Natural killer cell (primary cell): ENCODE results near the gene ENPP7. TPM values are rescaled to one million over a fixed set of nuclear protein-coding genes. Genes with fewer than 3 reads are reported as not detected.

Experiments
- ATAC-seq, 3 donors: fragments of 150-1000 bp in 2 of 3; fragments of 200-7000 bp in 1 of 3; cut with Tn5 transposase; 1 replicate in 1 of 3; 2 replicates in 2 of 3; pipeline ENCODE4 v1.10.0; 2021; ENCODE audit warnings: mild to moderate bottlenecking in 2 of 3, moderate library complexity in 2 of 3
- DNase-seq, 2 donors: peaks; one replicate each; pipeline versions ENCODE4 v3.0.0 to v3.0.0-alpha.2; 2013 to 2021; ENCODE audit warnings: mixed read lengths in 1 of 2
- H3K27ac ChIP-seq: one replicate; pipeline ENCODE4 v1.5.1; 2013; ENCODE audit warnings: mild to moderate bottlenecking, low read length
- H3K27me3 ChIP-seq: one replicate; pipeline ENCODE4 v1.6.1; 2013; ENCODE audit warnings: low read length; ENCODE audit not compliant: control insufficient read depth, insufficient read depth
- H3K36me3 ChIP-seq: one replicate; pipeline ENCODE4 v1.6.1; 2013; ENCODE audit warnings: low read length; ENCODE audit not compliant: control insufficient read depth, insufficient read depth
- H3K4me1 ChIP-seq: one replicate; pipeline ENCODE4 v1.6.1; 2013; ENCODE audit warnings: low read length; ENCODE audit not compliant: control insufficient read depth, insufficient read depth
- H3K4me3 ChIP-seq: one replicate; pipeline ENCODE4 v1.5.1; 2013; ENCODE audit warnings: low read length
- H3K9me3 ChIP-seq: one replicate; pipeline ENCODE4 v1.6.1; 2013; ENCODE audit warnings: low read length; ENCODE audit not compliant: control insufficient read depth, insufficient read depth
- H3K27ac Mint-ChIP-seq, 2 donors: one replicate each; pipeline ENCODE4 v1.8.0; 2022; ENCODE audit warnings: mild to moderate bottlenecking in 2 of 2, mixed read lengths in 2 of 2, moderate library complexity in 1 of 2
- H3K27me3 Mint-ChIP-seq, 2 donors: one replicate each; pipeline ENCODE4 v1.8.0; 2022; ENCODE audit warnings: low read depth in 2 of 2, mixed read lengths in 2 of 2
- H3K36me3 Mint-ChIP-seq: one replicate; pipeline ENCODE4 v1.8.0; 2022; ENCODE audit warnings: mixed read lengths
- H3K4me1 Mint-ChIP-seq, 2 donors: one replicate each; pipeline ENCODE4 v1.8.0; 2022; ENCODE audit warnings: mixed read lengths in 2 of 2
- H3K4me3 Mint-ChIP-seq: one replicate; pipeline ENCODE4 v1.8.0; 2022; ENCODE audit warnings: mild to moderate bottlenecking, moderate library complexity, mixed read lengths
- H3K9me3 Mint-ChIP-seq, 2 donors: one replicate each; pipeline ENCODE4 v1.8.0; 2022; ENCODE audit warnings: mixed read lengths in 2 of 2
- WGBS: methylation state at CpG from one replicate; pipeline ENCODE4 v1.1.7; 2013; ENCODE audit warnings: missing lambda C conversion rate; ENCODE audit not compliant: insufficient coverage; 5-methylcytosine and 5-hydroxymethylcytosine counted together
- intact Hi-C: fragments of 100-400 bp; cut with micrococcal nuclease; formaldehyde crosslinking; loops from one replicate; pipeline ENCODE4 v1.14.2; 2022
- total RNA-seq, 4 donors: library from RNA; stranded (reverse); fragments of 120-200 nt in 1 of 4; gene quantifications; one replicate each; pipeline versions ENCODE4 v1.2.3 to v1.2.4, GENCODE V29; 2013 to 2022
- TF ChIP-seq, protein P1 (sequence below): fragments of 200-600 bp; IDR thresholded peaks from one replicate; pipeline ENCODE4 v1.8.0; 2022; ENCODE audit warnings: antibody characterized with exemption

Gene ENPP7
- total RNA-seq, 3 donors from 2014 or later (not counting 1 experiment from before 2014, with no cell fraction given) = 0.95 TPM; not detected in 2

DNA sequence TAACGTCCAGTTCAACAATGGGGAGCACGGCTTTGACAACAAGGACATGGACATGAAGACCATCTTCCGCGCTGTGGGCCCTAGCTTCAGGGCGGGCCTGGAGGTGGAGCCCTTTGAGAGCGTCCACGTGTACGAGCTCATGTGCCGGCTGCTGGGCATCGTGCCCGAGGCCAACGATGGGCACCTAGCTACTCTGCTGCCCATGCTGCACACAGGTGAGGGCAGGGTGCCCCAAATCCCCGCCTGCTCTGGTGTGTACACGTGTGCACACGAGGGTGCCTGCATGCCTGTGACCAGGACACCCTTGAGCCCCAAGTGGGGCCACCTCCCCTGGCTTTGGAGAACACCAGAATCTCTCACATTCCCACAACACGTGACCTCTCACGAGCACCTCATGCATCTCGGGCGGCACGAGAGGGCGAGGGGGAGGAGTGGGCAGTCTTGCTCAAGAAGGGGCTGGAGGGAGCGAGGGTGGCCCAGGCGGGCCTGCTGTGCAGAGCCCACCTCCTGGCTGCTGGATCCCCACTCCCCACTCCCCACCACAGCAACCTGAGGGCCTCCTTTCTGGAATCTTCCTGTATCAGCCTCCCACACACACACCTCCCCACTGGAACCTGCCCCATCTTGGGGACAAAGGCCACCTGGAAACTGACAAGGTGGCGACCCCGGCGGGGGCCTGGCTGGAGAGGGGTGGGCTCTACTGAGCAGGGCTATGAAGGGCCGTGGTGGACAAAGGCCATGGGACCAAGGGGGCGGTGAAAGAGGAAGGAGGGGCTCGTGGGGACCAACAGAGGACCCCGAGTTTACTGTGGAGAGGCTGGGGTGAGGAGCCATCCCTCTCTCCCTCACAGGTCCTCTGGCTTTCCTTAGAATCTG lies 6.5 kb downstream of the ENPP7 start:
- Mint-ChIP-seq H3K27ac (no peak overlapping the region), H3K9me3 (no peaks in the 10 kb centered on the region), H3K4me3 (no peak overlapping the region), H3K27me3 (peaks cover 22 to 23% of the 10 kb centered on the region in 2 donors), H3K4me1 (peaks cover 9 to 18% of the 10 kb centered on the region in 2 donors), H3K36me3 (no peaks in the 10 kb centered on the region)
- no peaks in the 10 kb centered on the region for H3K9me3 ChIP-seq
- peaks cover 20% of the 10 kb centered on the region for H3K4me1 ChIP-seq
- H3K27ac ChIP-seq = no peak overlapping the region
- H3K4me3 ChIP-seq = no peak overlapping the region
- TF ChIP-seq, protein P1, sequence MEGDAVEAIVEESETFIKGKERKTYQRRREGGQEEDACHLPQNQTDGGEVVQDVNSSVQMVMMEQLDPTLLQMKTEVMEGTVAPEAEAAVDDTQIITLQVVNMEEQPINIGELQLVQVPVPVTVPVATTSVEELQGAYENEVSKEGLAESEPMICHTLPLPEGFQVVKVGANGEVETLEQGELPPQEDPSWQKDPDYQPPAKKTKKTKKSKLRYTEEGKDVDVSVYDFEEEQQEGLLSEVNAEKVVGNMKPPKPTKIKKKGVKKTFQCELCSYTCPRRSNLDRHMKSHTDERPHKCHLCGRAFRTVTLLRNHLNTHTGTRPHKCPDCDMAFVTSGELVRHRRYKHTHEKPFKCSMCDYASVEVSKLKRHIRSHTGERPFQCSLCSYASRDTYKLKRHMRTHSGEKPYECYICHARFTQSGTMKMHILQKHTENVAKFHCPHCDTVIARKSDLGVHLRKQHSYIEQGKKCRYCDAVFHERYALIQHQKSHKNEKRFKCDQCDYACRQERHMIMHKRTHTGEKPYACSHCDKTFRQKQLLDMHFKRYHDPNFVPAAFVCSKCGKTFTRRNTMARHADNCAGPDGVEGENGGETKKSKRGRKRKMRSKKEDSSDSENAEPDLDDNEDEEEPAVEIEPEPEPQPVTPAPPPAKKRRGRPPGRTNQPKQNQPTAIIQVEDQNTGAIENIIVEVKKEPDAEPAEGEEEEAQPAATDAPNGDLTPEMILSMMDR = no peak
- intact Hi-C loops = no loop called here
- no peaks in the 10 kb centered on the region for H3K36me3 ChIP-seq
- H3K27me3 ChIP-seq = peaks cover 13% of the 10 kb centered on the region
- DNase-seq (no peak), ATAC-seq (no peak)
- WGBS = 94% methylated on average over 28 of the region's 30 CpGs

DNA sequence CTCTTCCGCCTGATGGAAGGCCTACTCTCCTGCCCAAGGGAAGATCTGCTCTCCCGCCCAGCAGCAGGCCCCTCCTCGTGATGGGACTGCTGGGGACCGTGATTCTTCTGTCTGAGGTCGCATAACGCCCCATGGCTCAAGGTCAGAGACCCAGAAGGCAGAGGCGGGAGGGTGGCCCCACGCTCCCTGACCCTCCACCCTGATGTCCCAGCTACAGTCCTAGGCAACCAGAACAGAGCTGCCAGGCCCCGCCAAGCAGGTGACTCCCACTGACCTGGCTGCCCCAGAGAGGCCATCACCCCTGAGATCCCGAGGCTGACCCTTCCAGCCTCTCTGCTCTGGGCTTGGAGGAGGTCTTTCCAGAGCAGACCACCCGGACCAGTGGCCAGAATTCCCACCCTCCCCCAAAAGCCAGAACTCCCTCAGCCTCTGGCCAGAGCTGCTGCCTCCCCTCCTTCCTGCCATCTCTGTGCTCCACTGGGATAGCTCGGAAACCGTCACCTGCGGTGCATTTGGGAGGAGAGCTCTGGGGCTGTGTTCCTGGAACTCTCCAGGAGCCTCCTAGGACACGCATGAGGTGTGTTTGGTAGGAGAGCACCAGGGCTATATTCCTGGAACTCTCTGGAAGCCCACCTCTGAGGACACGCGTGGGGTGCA lies 7.3 kb downstream of the ENPP7 start:
- Mint-ChIP-seq H3K27ac (no peak overlapping the region), H3K27me3 (peaks cover 22 to 23% of the 10 kb centered on the region in 2 donors), H3K4me3 (no peak overlapping the region), H3K36me3 (no peaks in the 10 kb centered on the region), H3K4me1 (peaks cover 2 to 12% of the 10 kb centered on the region in 2 donors), H3K9me3 (no peaks in the 10 kb centered on the region)
- H3K27ac ChIP-seq = no peak overlapping the region
- H3K4me1 ChIP-seq = peaks cover 14% of the 10 kb centered on the region
- H3K9me3 ChIP-seq = no peaks in the 10 kb centered on the region
- 90% methylated on average over 17 of the region's 17 CpGs for WGBS
- no peak for DNase-seq
- no peak for ATAC-seq
- no peaks in the 10 kb centered on the region for H3K36me3 ChIP-seq
- H3K4me3 ChIP-seq = no peak overlapping the region
- intact Hi-C loops = no loop called here
- TF ChIP-seq, protein P1 = no peak
- H3K27me3 ChIP-seq = peaks cover 16% of the 10 kb centered on the region

DNA sequence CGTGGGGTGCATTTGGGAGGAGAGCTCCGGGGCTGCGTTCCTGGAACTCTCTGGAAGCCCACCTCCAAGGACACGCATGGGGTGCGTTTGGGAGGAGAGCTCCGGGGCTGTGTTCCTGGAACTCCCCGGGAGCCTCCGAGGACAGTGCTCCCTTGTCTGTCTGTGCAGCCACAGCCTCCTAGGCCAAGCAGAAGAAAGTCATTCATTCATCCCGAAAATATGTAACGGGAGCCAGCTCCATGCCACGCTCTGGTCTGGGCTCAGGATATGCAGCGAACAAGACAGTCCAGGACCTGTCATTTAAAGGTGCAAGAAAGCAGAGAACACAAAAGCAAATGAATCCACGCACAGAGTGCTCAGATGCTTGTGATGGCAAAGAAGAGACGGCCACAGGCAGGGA lies 7.9 kb downstream of the ENPP7 start:
- Histone ChIP-seq H3K9me3 (no peaks in the 10 kb centered on the region), H3K4me1 (peaks cover 9% of the 10 kb centered on the region), H3K36me3 (no peaks in the 10 kb centered on the region), H3K27ac (no peak overlapping the region), H3K4me3 (no peak overlapping the region), H3K27me3 (peaks cover 16% of the 10 kb centered on the region)
- intact Hi-C loops = no loop called here
- Mint-ChIP-seq H3K4me3 (no peak overlapping the region), H3K27me3 (peaks cover 22 to 23% of the 10 kb centered on the region in 2 donors), H3K9me3 (no peaks in the 10 kb centered on the region), H3K4me1 (peaks cover 0 to 7% of the 10 kb centered on the region in 2 donors), H3K27ac (no peak overlapping the region), H3K36me3 (no peaks in the 10 kb centered on the region)
- ATAC-seq (no peak), DNase-seq (no peak)
- WGBS = 95% methylated on average over 14 of the region's 14 CpGs
- TF ChIP-seq, protein P1 = no peak
